Panc1 (cell line): ENCODE data around the gene SLC45A1.

ENCODE experiments used
- POLR2AphosphoS5 ChIP-seq: IDR thresholded peaks from 2 replicates; pipeline ENCODE4 v1.6.1; 2012; ENCODE audit warnings: mild to moderate bottlenecking, low read depth, low read length, moderate library complexity
- SIN3A ChIP-seq: IDR thresholded peaks from 2 replicates; pipeline ENCODE4 v1.6.1; 2012; ENCODE audit warnings: low read depth, mild to moderate bottlenecking, low read length, moderate library complexity, borderline replicate concordance; ENCODE audit not compliant: insufficient read depth
- TCF7L2 ChIP-seq: IDR thresholded peaks from 2 replicates; pipeline ENCODE4 v1.6.1; 2011; ENCODE audit warnings: mild to moderate bottlenecking, low read depth, low read length, inconsistent platforms
- TF ChIP-seq, protein P1 (sequence below), 2 experiments: IDR thresholded peaks; 2 replicates each; pipeline ENCODE4 v1.6.1; 2011 to 2012; ENCODE audit warnings: low read depth in 2 of 2, control low read depth in 1 of 2, low read length in 1 of 2, mild to moderate bottlenecking in 1 of 2, moderate library complexity in 1 of 2; ENCODE audit not compliant: insufficient read depth in 1 of 2
- TF ChIP-seq, protein P2 (sequence below): fragments of 450-650 bp; IDR thresholded peaks from 2 replicates; pipeline ENCODE4 v1.5.1; 2017; ENCODE audit warnings: mild to moderate bottlenecking

DNA sequence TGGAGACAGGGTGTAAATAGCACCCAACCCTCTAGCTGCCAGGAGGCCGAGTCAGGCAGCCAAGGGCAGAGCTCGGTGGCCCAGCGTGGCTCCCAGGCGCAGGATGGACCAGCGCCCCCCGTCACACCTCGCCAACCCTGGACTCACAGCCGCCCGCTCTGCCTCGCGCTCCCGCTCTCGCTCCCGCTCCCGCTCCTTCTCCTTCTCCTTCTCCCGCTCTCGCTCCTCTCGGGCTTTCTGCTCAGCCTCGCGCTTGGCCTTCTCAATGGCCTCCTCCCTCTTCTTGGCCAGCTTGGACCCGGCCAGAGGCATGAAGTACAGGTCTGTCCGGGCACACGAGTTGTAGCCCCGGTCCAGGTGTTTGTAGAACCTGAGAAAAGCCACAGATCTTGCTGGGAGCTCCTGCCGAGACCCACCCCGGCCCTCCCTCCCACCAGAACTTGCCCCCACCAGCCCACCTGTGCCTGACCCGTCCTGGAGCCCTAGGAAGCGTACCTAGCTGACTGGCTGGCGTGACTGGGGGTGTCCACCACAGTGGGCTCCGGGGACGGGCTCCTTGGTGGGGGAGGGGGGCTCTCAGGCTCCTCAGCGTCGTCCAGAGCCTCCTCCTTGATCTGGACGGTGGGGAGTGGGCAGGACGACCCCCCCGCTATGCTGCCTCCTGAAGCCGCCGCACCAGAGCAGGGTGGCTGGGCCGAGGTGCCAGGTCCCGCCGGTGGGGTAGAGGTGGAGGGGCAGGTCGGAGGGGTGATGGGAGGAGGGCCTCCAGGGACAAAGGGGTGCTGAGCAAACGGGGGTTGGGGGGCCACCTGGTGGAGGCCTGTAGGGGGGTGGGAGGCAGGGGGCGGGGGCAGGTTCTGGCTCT lies 41.9 kb downstream of the SLC45A1 start:
- TF ChIP-seq, protein P1, sequence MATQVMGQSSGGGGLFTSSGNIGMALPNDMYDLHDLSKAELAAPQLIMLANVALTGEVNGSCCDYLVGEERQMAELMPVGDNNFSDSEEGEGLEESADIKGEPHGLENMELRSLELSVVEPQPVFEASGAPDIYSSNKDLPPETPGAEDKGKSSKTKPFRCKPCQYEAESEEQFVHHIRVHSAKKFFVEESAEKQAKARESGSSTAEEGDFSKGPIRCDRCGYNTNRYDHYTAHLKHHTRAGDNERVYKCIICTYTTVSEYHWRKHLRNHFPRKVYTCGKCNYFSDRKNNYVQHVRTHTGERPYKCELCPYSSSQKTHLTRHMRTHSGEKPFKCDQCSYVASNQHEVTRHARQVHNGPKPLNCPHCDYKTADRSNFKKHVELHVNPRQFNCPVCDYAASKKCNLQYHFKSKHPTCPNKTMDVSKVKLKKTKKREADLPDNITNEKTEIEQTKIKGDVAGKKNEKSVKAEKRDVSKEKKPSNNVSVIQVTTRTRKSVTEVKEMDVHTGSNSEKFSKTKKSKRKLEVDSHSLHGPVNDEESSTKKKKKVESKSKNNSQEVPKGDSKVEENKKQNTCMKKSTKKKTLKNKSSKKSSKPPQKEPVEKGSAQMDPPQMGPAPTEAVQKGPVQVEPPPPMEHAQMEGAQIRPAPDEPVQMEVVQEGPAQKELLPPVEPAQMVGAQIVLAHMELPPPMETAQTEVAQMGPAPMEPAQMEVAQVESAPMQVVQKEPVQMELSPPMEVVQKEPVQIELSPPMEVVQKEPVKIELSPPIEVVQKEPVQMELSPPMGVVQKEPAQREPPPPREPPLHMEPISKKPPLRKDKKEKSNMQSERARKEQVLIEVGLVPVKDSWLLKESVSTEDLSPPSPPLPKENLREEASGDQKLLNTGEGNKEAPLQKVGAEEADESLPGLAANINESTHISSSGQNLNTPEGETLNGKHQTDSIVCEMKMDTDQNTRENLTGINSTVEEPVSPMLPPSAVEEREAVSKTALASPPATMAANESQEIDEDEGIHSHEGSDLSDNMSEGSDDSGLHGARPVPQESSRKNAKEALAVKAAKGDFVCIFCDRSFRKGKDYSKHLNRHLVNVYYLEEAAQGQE (IDR thresholded peaks at IDR 0.05; ENCODE audit: insufficient read depth in 1 of 2, low read depth in 2 of 2, low read length in 1 of 2): no peak
- TF ChIP-seq, protein P2, sequence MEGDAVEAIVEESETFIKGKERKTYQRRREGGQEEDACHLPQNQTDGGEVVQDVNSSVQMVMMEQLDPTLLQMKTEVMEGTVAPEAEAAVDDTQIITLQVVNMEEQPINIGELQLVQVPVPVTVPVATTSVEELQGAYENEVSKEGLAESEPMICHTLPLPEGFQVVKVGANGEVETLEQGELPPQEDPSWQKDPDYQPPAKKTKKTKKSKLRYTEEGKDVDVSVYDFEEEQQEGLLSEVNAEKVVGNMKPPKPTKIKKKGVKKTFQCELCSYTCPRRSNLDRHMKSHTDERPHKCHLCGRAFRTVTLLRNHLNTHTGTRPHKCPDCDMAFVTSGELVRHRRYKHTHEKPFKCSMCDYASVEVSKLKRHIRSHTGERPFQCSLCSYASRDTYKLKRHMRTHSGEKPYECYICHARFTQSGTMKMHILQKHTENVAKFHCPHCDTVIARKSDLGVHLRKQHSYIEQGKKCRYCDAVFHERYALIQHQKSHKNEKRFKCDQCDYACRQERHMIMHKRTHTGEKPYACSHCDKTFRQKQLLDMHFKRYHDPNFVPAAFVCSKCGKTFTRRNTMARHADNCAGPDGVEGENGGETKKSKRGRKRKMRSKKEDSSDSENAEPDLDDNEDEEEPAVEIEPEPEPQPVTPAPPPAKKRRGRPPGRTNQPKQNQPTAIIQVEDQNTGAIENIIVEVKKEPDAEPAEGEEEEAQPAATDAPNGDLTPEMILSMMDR: no peak
- no peak for TF ChIP-seq POLR2AphosphoS5
- TF ChIP-seq TCF7L2: no peak
- no peak for TF ChIP-seq SIN3A
